Ectodermal cell (in vitro differentiated cells): ENCODE results near the gene DCDC2.
"Not testable (repeated sequence)": the region's sequence is repeated elsewhere in the genome, so short reads cannot be mapped to it uniquely, and the experiment has no call there.

Source experiments
- H3K27ac ChIP-seq: 2 replicates; pipeline ENCODE4 v1.7.0; 2013; ENCODE audit warnings: mild to moderate bottlenecking, low read depth, low read length; ENCODE audit not compliant: insufficient read depth, poor library complexity, severe bottlenecking
- H3K27me3 ChIP-seq: 2 replicates; pipeline ENCODE4 v1.7.0; 2013; ENCODE audit warnings: mild to moderate bottlenecking, low read length; ENCODE audit not compliant: insufficient read depth, control insufficient read depth, poor library complexity, severe bottlenecking
- H3K36me3 ChIP-seq: one replicate; pipeline ENCODE4 v1.7.0; 2013; ENCODE audit warnings: low read length; ENCODE audit not compliant: control insufficient read depth, insufficient read depth
- H3K4me1 ChIP-seq: one replicate; pipeline ENCODE4 v1.7.0; 2013; ENCODE audit warnings: low read length; ENCODE audit not compliant: control insufficient read depth, insufficient read depth
- H3K4me3 ChIP-seq: 2 replicates; pipeline ENCODE4 v1.7.0; 2013; ENCODE audit warnings: low read depth, low read length, control low read depth; ENCODE audit not compliant: insufficient read depth
- H3K9me3 ChIP-seq: 2 replicates; pipeline ENCODE4 v1.7.0; 2013; ENCODE audit warnings: mild to moderate bottlenecking, low read length, moderate library complexity; ENCODE audit not compliant: control insufficient read depth
- WGBS, 2 experiments: methylation state at CpG; one replicate each; pipeline ENCODE4 v1.1.7; 2013; ENCODE audit warnings: missing lambda C conversion rate in 2 of 2; 5-methylcytosine and 5-hydroxymethylcytosine counted together

Gene DCDC2

DNA sequence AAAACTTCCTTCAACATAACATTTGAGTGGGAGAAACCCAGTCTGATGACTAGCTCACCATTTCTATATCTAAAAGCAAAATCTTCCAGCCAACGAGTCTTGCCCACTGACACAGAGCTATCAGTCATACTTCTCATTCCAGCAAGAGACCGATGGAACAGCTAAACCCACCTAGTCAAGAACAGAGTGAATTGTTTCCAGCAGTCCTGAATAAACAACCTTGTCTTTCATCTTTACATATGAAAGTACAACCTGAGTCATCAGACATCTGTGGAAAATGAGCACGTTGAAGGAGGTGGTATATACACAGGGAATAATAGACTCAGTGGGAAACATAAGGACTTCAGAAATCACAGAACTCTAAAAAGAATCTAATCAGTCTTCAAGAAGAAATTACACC, 208.0 kb downstream of the DCDC2 start:
- 84 to 92% methylated on average over 2 of the region's 3 CpGs for WGBS, 2 experiments
- Histone ChIP-seq H3K4me3 (no peak overlapping the region), H3K9me3 (no peaks in the 10 kb centered on the region), H3K27ac (no peak overlapping the region), H3K36me3 (no peaks in the 10 kb centered on the region), H3K4me1 (no peaks in the 10 kb centered on the region), H3K27me3 (no peaks in the 10 kb centered on the region)

DNA sequence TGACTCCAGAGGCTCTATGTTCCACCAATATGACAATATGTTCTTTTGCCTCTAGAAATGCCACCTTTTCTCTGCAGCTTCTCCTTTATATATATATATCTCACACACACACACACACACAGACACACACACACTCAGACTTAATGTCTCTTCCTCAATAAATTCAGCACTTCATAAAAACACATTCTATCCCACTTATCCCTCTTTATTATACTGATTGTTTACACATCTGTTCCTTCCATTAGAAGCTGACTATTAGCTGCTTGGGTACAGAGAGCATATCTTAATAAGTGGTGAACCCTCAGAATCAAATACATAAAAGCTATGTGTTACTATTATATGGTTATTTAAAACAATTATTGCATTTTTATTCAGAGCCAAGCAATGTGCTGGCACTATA, 208.6 kb downstream of the DCDC2 start:
- H3K9me3 ChIP-seq, result no peaks in the 10 kb centered on the region
- H3K4me1 ChIP-seq, result no peaks in the 10 kb centered on the region
- H3K27me3 ChIP-seq, result no peaks in the 10 kb centered on the region
- H3K36me3 ChIP-seq, result no peaks in the 10 kb centered on the region
- H3K4me3 ChIP-seq, result no peak overlapping the region
- no peak overlapping the region for H3K27ac ChIP-seq

DNA sequence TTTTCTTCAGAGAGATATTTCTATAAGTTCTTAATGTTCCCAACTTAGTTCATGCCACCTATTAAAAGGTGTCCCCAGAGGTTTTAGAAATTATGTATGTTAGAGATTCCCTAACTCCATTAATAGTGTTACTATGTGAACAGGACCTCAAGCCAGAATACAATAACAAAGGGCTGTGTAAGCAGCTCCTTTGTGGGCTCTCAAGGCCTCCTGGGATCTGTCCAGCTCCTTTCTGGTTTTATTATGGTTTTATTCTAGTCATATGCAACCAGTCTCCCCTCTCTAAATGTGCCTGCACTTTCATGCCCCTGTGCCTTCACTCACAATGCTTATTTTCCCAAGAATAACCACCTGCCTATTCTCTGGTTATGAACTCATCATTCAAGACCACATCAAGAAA, 209.2 kb downstream of the DCDC2 start:
- no peaks in the 10 kb centered on the region for H3K27me3 ChIP-seq
- no peaks in the 10 kb centered on the region for H3K9me3 ChIP-seq
- no peaks in the 10 kb centered on the region for H3K4me1 ChIP-seq
- H3K4me3 ChIP-seq, result no peak overlapping the region
- no peaks in the 10 kb centered on the region for H3K36me3 ChIP-seq
- H3K27ac ChIP-seq, result no peak overlapping the region

DNA sequence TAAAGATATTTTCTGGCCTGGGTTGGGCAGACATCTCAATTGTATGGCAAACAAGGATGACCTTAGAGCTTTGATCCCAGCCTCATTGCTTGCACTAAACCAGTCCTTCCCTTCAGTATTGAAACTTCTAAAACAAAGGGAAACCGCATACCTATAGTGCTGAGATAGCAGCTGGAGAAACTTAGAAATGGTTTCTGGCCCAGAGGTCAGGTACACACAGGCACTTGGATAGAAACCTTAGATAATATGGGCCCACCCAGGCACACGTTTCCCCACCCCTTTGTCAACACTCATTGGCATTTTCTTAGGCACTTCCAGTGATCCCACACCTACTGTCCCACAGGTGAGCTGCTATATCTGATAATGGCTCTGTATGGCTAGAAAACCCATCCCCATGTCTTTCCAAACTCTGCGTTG, 209.7 kb downstream of the DCDC2 start:
- no peak overlapping the region for H3K27ac ChIP-seq
- no peaks in the 10 kb centered on the region for H3K4me1 ChIP-seq
- H3K36me3 ChIP-seq, result no peaks in the 10 kb centered on the region
- no peaks in the 10 kb centered on the region for H3K9me3 ChIP-seq
- WGBS, 2 experiments, result 92 to 93% methylated on average over 3 of the region's 3 CpGs
- no peak overlapping the region for H3K4me3 ChIP-seq
- no peaks in the 10 kb centered on the region for H3K27me3 ChIP-seq

DNA sequence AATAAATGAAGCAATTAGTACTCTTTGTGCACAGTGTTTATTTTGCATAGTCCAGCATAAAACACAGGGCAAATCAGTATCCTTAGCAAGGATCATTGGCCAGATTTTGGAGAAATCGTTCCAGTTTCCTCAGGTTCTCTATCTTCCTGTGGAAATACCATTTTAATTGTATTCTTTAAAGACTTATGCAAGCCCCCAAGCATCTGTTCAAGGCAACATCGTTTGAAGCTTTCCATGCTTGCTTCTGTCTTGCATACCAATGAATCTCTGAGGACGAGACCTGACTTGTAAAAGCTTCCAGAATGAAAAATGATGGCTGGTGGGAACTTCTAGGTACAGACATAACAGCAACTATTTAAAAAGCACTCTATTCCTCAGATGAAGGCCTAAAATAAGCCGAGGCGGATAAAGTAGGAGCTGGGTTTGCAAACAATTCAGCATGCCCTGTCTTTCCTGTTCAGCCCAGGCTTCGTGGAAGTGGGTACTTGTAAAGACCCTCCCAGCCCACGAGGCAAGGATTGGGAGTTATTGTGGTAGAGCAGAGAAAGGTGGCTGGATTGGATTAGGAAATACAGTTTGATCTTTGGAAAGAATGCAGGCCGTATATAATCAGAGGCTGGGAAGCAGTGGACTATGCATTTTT, 210.2 kb downstream of the DCDC2 start:
- Histone ChIP-seq H3K27me3 (no peaks in the 10 kb centered on the region), H3K4me3 (no peak overlapping the region), H3K36me3 (no peaks in the 10 kb centered on the region), H3K4me1 (no peaks in the 10 kb centered on the region), H3K9me3 (no peaks in the 10 kb centered on the region), H3K27ac (no peak overlapping the region)
- 87% methylated on average over 8 of the region's 8 CpGs for WGBS, 2 experiments

DNA sequence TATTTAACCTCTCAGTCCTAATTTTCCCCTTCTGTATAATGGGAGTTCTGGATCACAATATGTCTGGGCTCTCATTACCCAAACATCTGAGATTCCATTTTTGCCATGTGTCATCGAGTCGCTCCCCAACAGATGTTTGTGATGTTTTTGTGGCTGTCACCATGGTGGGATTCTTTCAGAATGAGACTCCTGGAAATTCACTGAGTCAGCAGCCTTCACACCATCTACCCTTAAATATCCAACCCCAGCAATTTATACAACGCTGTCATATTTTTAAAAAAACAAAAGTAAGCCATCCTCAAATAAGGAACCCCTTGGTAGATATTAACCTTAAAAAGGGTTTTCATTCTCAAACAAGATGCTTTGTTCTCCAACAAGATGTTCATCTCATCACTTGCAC, 211.0 kb downstream of the DCDC2 start:
- WGBS, 2 experiments, result 81 to 96% methylated on average over 3 of the region's 3 CpGs
- H3K27me3 ChIP-seq, result no peaks in the 10 kb centered on the region
- H3K36me3 ChIP-seq, result no peaks in the 10 kb centered on the region
- H3K4me3 ChIP-seq, result no peak overlapping the region
- no peak overlapping the region for H3K27ac ChIP-seq
- no peaks in the 10 kb centered on the region for H3K4me1 ChIP-seq
- H3K9me3 ChIP-seq, result no peaks in the 10 kb centered on the region

DNA sequence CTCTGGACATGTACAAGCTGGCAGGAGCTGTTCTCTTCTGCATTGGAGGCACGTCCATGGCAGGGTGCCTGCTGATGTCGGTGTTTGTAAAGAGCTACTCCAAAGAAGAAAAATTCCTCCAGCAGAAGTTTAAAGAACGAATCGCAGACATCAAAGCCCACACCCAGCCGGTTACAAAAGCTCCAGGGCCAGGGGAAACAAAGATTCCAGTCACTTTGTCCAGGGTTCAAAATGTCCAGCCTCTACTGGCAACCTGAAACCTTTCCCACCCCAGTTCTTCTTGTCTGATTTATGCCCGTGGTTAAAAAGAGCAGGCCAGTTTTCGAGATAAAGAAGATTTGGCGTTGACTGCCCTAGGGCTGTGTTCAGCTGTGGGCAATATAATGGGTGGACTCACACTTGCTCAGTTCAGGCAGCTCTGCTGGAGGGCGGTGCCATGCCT, 212.1 kb downstream of the DCDC2 start:
- Histone ChIP-seq H3K4me3 (no peak overlapping the region), H3K27ac (no peak overlapping the region), H3K36me3 (no peaks in the 10 kb centered on the region), H3K27me3 (no peaks in the 10 kb centered on the region), H3K4me1 (no peaks in the 10 kb centered on the region), H3K9me3 (no peaks in the 10 kb centered on the region)
- 90% methylated on average over 9 of the region's 9 CpGs for WGBS, 2 experiments

DNA sequence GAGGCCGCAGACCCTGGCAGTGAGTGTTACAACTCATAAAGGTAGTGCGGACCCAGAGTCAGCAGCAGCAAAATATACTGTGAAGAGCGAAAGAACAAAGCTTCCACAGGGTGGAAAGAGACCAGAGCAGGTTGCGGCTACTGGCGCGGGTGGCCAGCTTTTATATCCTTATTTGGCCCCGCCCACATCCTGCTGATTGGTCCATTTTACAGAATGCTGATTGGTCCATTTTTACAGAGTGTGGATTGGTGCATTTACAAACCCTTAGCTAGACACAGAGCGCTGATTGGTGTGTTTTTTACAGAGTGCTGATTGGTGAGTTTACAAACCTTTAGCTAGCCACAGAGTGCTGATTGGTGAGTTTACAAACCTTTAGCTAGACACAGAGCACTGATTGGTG, 215.1 kb downstream of the DCDC2 start:
- H3K27ac ChIP-seq, H3K4me1 ChIP-seq, H3K9me3 ChIP-seq, H3K36me3 ChIP-seq, H3K4me3 ChIP-seq, H3K27me3 ChIP-seq: not testable (repeated sequence)
- 95 to 96% methylated on average over 8 of the region's 8 CpGs for WGBS, 2 experiments

DNA sequence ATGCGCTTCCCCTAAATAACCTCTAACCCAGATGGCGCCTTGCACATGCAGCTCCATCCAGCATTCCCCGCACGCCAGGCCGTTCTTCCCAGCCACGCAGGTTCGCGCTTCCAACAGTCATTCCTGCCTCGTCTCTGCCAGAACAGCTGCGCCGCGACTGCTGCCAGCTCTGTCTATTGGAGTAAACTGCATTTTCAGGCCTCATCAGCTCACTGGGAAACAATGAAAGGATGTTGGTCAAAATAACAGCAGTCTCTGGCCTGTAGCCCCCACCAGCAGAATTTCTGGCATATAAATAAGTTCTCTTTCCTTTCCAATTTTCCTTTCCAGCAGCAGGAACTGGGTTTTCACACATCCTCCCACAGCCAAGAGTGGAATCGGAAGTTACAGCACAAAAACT, 217.3 kb downstream of the DCDC2 start:
- H3K4me1 ChIP-seq, result no peaks in the 10 kb centered on the region
- no peak overlapping the region for H3K27ac ChIP-seq
- H3K9me3 ChIP-seq, result no peaks in the 10 kb centered on the region
- no peaks in the 10 kb centered on the region for H3K27me3 ChIP-seq
- no peak overlapping the region for H3K4me3 ChIP-seq
- no peaks in the 10 kb centered on the region for H3K36me3 ChIP-seq
- WGBS, 2 experiments, result 93 to 96% methylated on average over 13 of the region's 13 CpGs

DNA sequence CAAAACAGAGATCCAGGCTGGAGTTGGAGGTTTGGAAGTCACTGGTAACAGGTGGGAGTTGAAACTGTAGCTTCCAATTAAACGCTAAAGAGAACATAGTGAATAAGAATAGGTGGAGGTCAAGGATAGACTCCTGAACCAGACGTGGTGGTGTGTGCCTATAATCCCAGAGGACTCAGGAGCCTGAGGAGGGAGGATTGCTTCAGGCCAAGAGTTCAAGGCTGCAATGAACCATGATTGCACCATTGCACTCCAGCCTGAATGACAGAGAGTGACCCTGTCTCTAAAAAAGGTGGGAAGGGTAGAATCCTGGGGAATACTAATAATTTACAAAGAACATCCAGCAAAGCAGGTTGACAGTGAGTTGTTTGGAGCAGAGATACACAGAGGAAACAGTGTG, 218.2 kb downstream of the DCDC2 start:
- no peak overlapping the region for H3K4me3 ChIP-seq
- no peak overlapping the region for H3K27ac ChIP-seq
- 77% methylated on average over 2 of the region's 2 CpGs for WGBS, 2 experiments
- H3K36me3 ChIP-seq, result no peaks in the 10 kb centered on the region
- no peaks in the 10 kb centered on the region for H3K9me3 ChIP-seq
- no peaks in the 10 kb centered on the region for H3K4me1 ChIP-seq
- H3K27me3 ChIP-seq, result no peaks in the 10 kb centered on the region

DNA sequence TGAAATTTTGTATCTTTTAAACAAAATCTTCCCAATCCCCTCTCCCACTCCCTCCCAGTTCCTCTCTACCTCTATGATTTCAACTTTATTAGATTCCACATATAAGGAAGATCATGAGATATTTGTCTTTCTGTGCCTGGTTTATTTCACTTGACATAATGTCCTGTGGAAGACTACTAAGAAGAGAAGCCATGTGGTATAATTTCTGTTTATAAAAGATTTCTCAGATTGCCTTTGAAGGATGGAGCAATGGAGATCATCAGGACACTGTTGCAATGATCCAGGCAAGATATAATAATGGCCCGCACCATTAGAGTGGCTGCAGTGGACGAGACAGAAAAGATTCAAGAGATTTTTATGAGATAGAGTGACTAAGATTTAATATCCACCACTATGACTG, 218.8 kb downstream of the DCDC2 start:
- H3K4me3 ChIP-seq, result no peak overlapping the region
- H3K4me1 ChIP-seq, result no peaks in the 10 kb centered on the region
- H3K36me3 ChIP-seq, result no peaks in the 10 kb centered on the region
- no peaks in the 10 kb centered on the region for H3K27me3 ChIP-seq
- no peaks in the 10 kb centered on the region for H3K9me3 ChIP-seq
- 87 to 95% methylated on average over 2 of the region's 2 CpGs for WGBS, 2 experiments
- no peak overlapping the region for H3K27ac ChIP-seq
